GM18498 (cell line): ENCODE data around the gene ACACA.
"Not testable (repeated sequence)": the region's sequence is repeated elsewhere in the genome, so short reads cannot be mapped to it uniquely, and the experiment has no call there.

Experiments
- ATAC-seq: cut with Tn5 transposase; IDR thresholded peaks from one replicate; pipeline ENCODE4 v1.9.1; 2021; ENCODE audit warnings: mild to moderate bottlenecking, moderate library complexity; ENCODE audit not compliant: unreplicated experiment

Gene ACACA

DNA sequence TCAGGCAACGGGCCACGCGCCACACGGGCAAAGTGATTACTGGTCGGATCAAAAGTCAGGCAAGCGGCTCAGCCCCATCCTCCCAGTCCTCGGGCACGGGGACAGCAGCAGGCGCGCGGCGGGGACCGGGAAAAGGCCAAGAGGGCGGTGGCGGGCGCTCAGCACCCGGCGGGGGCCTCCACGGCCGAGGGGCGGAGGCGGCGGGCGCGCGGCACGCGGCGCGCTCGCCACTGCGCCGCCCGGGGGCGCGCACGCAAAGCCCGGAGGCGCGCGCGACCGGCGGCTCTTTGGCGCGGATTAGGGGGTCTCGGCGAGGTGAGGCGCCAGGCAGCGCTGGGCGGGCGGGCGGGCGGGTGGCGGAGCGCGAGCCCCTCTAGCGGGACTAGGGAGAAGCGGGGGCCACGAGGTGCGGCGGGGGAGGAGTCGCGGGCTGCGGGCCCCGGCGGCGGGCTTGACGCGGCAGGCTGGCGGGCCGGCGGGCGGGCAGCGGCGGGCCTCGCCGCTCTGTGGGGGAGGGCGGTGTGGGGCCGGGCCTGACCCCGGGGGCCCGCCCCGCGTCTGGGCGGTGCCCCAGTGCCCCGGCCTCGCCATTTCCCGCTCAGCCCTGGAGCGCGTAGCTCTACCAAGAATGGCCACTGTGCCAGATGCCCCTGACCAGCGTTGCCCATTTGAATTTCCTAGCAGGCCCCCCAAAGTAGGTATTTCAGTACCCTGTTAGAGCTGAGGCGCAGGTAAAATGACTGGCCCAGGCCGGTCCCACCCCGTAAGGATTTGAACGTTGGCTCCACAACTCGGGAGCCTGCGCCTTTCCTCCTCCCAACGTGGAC is at the start of gene ACACA, which contains the start of gene TADA2A:
TSS of gene ACACA (minus strand) at position 202 of the 827 bp plus-strand sequence. CDS start 537 bp downstream, outside the sequence.
TSS of gene TADA2A (plus strand) at position 252 of the 827 bp plus-strand sequence. CDS start 4,480 bp downstream, outside the sequence.
- peak; percentile 88 for ATAC-seq

- ATAC-seq: no peak
These were observed 43.5 kb upstream of the ACACA start for GRCh38 chr17:37450112-37450511.

GRCh38 chr17:37447641-37448040 is 41.0 kb upstream of the ACACA start:
- ATAC-seq: no peak

DNA sequence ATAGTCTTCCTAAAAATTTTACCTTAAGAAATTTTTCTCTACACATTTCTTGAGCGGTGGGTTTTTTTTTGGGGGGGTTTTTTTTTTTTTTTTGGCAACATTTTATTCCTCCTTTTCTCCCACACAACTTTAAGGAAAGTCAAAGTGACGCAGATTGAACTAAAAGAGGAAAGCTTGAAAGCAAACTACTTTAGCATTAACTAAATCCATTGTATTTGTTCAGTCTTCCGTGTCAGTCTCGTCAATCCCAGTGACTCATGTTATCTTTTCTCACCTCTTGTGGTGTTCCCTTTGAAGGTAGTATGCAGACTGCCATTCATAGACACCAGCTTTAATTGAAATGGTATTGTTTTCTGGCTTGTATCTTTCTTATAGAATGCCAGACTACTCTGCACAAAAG is 39.4 kb upstream of the ACACA start:
- ATAC-seq: no peak

DNA sequence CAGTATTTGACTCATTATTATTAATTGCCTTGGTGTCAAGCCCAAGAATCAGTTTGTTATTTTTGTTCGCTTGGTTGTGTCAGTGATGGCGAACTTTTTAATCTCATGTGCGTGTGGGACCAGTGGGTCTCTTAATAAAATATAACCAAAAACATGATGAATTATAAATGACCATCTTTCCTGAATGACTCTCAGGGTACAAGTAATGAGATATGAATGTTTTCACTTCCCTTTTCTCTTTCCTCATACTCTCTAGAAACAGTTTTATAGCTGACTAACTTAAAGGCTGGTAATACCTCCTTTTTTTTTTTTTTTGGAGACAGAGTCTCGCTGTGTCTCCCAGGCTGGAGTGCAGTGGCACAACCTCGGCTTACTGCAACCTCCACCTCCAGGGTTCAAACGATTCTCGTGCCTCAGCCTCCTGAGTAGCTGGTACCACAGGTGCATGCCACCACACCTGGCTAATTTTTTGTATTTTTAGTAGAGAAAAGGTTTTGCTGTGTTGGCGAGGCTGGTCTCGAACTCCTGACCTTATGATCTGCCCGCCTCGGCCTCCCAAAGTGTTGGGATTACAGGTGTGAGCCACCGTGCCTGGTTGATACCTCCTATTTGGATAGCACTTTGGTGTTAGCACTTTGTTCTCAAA is 34.9 kb upstream of the ACACA start:
- not testable (repeated sequence) for ATAC-seq

- ATAC-seq: no peak
These were observed 33.8 kb upstream of the ACACA start for GRCh38 chr17:37440424-37440823.

GRCh38 chr17:37438141-37438540 is 31.5 kb upstream of the ACACA start:
- no peak for ATAC-seq

- ATAC-seq: no peak
These were observed 26.0 kb upstream of the ACACA start for GRCh38 chr17:37432671-37433070.

DNA sequence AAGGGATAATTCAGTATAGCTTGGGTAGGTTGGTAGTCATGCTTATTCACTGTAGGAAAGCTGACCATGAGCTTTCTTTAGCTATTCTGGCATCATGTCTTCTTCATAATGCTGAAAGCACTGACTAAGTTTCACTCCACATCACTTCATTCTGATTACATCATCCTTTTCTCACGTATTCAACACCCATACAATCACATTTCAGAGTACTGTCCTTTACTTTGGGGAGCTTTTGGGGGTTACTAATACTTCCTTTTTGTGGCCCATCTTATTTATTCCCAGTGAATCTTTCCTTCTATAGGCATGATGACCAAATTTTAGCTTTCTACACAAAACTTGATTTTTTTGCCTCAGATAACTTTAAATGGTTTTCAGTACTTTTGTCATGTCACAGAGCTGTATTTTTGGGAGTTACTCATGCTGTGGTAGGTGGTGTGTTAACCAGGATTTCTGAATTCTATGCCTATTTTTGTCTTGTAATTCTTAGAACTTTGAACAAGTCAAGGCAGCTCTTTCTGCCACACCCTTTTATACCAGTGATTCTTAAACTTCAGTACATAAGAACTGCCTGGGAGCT is 23.5 kb upstream of the ACACA start:
- ATAC-seq: no peak

GRCh38 chr17:37429453-37429852 is 22.8 kb upstream of the ACACA start:
- no peak for ATAC-seq

GRCh38 chr17:37429039-37429438 is 22.4 kb upstream of the ACACA start:
- ATAC-seq: no peak

DNA sequence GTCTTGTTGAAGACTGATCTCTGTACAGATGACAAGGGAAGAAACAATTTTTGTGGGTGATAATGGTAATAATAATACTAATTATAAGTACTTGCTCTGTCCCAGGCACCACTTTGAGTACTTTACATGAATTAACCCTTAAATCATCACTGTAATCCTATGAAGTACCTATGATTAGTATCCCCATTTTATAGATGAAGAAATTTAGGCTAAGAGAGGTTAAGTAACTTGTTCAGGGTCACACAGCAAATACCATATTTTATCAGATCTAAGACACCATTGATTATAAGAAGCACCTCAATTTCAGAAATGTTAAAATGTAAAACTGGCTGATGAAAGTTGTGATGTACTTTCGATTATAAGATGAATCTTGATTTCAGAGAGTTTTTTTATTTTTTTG is 18.6 kb upstream of the ACACA start:
- no peak for ATAC-seq

DNA sequence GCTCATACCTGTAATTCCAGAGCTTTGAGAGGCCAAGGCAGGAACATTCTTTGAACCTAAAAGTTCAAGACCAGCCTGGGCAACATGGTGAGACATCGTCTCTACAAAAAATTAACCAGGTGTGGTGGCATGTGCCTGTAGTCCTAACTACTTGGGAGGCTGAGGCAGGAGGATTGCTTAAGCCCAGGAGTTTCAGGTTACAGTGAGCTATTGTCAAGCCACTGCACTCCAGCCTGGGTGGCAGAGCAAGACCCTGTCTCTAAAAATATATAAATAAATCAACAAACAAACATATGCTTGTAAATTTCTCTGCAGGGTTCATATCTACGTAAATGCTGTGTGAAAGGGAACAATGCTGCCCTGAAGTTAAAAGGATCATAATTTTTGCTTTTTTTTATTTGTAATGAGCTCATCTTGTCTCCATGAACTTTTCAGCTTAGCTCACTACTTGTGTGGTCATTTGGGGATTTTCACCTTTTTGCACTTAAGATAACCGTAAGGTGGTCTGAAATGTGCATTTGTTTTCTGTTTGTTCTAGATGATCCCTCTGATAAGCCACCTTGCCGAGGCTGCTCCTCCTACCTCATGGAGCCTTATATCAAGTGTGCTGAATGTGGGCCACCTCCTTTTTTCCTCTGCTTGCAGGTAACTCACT is 16.5 kb upstream of the ACACA start:
- ATAC-seq: no peak

DNA sequence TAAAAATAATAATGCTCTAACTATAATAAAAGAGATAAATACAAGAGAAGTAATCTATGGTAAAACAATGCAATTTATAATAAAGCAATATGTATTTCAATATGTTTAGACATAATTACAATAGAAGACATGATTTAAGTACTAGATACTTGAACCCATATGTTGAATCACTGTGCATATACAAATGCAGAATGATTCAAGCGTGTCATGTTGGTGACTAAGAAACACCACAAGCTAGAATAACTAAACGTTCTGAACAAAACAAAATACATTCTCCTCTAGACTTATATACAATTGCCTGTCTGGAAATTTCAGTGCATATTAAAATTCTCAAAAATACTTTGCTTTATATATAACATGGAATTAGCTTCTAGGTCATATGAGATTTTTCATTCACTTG is 11.2 kb upstream of the ACACA start:
- ATAC-seq: no peak

- ATAC-seq: no peak
These were observed 7.4 kb upstream of the ACACA start for GRCh38 chr17:37413875-37414519.

DNA sequence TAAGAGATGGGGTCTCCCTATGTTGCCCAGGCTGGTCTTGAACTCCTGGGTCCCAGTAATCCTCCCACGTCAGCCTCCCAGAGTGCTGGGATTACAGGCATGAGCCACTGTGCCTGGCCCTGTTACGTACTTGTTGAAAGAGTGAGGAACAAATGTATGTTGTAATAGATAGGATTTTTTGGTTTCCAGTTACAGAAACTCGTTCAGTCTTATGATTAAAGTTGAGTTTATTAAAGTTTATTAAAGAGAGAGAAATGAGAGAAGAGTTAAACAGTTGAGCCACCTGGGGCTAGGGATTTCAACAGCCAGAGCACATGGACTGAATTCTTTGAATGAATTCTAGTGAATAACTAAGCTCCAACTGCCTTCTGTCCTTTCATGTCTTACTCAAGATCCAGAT is 3.7 kb upstream of the ACACA start:
- ATAC-seq: no peak

GRCh38 chr17:37408145-37408479 is 1.5 kb upstream of the ACACA start:
- not testable (repeated sequence) for ATAC-seq

DNA sequence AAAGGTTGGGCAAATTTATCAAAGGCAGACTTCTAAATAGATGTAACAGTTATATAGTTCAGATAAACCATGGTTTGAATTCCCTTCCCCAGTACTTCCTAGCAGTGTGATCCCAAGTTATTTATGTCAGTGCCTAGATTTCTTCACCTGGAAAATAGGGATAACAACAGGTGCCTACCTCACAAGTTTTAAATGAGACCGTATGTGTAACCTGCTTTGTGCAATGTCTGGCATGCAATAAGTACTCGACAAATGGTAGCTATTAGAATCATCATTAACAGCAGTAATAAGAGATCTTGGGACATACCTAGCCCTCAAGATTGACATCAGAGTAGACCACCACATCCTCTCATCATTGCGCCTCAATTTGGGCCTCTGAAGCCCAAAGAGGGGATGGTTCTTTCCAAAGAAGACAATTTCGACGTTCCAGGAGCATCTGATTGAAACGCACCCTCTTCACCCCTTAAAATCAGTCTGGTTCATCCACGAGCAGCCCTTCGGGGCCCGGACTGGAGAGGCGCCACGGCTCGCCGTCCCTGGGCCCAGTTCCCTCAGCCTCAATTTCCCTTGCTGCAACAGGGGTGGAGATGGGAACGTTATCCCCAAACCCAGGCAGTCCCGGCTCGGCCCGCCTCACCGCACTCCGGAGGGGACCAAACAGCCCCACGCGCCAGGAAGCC is 541 bp downstream of the ACACA start:
- peak; percentile 32 for ATAC-seq

GRCh38 chr17:37405522-37405921 is 1.1 kb downstream of the ACACA start:
- ATAC-seq: not testable (repeated sequence)

DNA sequence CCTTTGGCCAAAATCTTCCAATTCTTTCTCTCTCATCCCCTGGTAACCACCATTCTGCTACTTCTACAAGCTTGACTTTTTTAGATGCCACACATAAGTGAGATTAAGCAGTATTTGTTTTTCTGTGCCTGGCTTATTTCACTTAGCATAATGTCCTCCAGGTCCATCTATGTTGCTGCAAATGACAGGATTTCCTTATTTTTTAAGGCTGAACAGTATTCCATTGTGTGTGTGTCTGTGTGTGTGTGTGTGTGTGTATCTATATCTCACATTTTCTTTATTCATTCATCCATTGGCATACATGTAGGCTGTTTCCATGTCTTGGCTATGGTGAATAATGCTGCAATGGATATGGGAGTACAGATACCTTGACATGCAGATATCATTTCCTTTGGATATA is 6.1 kb downstream of the ACACA start:
- no peak for ATAC-seq
